Fibroblast of upper back skin (primary cell): Measurements from ENCODE around the gene MX1.

Source experiments
- DNase-seq: peaks from one replicate; pipeline ENCODE4 v3.0.0-alpha.2; 2013

MX1 gene, protein sequence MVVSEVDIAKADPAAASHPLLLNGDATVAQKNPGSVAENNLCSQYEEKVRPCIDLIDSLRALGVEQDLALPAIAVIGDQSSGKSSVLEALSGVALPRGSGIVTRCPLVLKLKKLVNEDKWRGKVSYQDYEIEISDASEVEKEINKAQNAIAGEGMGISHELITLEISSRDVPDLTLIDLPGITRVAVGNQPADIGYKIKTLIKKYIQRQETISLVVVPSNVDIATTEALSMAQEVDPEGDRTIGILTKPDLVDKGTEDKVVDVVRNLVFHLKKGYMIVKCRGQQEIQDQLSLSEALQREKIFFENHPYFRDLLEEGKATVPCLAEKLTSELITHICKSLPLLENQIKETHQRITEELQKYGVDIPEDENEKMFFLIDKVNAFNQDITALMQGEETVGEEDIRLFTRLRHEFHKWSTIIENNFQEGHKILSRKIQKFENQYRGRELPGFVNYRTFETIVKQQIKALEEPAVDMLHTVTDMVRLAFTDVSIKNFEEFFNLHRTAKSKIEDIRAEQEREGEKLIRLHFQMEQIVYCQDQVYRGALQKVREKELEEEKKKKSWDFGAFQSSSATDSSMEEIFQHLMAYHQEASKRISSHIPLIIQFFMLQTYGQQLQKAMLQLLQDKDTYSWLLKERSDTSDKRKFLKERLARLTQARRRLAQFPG

DNA sequence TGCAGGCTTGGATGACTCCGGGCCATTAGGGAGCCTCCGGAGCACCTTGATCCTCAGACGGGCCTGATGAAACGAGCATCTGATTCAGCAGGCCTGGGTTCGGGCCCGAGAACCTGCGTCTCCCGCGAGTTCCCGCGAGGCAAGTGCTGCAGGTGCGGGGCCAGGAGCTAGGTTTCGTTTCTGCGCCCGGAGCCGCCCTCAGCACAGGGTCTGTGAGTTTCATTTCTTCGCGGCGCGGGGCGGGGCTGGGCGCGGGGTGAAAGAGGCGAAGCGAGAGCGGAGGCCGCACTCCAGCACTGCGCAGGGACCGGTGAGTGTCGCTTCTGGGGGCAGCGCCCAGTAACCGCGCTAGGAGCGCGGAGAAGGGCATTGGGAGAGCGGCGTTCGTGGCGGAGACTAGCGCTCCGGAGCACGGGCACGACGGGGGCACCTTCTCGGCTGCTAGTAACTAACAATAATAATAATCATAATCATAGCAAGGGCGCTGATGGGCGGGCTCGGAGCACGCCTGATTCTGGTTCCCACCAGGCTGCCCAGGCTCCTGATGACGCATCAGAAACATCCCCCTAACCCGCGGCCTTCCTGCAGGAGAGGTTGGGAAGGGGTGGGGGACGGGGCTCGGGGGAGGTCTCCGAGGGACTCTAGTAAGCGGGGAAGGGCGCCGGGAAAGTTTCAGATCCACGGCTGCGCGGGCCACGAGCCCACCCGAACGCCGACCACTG, at the start of gene MX1:
MX1 (plus strand) TSS at position 286 of the 722 bp plus-strand sequence. CDS start 5,832 bp downstream, outside the sequence.
- DNase-seq, result peak; percentile 28

DNA sequence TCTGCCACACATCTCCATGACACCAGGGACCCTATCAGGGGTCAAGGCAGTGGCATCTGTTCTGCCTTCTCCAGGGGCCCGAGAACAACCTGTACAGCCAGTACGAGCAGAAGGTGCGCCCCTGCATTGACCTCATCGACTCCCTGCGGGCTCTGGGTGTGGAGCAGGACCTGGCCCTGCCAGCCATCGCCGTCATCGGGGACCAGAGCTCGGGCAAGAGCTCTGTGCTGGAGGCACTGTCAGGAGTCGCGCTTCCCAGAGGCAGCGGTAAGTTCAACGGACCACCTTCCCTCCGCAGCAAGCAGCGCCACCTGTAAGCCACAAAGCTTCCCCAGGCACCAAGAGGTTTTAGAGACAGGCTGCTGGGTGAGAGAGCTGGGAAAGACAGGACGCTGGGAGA, 48.3 kb upstream of the MX1 start:
- DNase-seq, result no peak

DNA sequence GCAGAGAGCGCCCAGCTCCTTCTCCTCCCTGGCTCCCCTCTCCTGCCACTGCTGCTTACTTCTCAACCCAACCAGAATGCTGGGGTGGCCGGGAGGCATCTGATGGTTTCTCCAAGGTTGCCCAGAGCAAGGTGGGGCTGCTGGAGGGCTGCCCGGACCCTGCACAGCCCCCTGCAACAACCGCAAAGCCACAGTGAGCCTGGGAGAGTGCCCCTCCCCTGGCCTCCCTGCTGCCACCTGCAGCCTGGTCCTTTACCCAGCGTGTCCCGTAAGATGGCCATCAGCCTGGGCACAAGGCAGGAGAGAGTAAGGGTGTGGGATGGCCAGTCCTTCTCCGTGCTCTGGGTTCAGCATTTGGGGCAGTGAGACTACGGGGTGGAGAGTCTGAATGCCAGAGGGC, 47.2 kb upstream of the MX1 start:
- DNase-seq, result no peak

DNA sequence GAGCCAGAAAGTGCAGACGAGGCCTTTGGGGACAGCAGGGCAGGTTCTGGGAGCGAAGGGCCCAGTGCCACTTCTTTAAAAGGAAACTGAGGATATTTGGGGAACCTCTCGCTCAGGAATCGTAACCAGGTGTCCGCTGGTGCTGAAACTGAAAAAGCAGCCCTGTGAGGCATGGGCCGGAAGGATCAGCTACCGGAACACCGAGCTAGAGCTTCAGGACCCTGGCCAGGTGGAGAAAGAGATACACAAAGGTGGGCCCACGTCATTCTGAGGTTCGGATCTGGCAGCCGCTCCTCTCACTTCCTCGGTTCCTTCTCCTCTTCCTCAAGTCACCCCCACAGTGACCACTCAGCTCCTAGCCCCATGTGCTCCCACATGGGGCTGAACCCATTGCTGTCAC, 46.1 kb upstream of the MX1 start:
- DNase-seq, result no peak

DNA sequence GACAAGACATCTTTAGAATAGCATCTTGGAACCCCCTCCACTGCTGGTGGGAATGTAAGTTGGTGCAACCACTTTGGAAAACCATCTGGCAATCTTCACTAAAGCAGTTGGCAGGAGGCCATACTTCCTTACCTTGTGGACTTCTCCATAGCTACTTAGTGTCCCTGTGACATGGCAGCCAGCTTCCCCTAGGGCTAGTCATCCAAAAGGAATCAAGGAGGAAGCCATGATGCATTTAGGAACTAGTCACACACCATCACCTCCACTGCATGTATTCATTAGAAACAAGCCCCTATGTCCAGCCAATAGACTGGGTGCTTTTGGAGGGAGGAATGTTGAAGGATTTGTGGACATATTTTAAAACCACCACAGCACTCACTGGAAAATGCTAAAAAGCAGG, 44.3 kb upstream of the MX1 start:
- DNase-seq, result no peak

DNA sequence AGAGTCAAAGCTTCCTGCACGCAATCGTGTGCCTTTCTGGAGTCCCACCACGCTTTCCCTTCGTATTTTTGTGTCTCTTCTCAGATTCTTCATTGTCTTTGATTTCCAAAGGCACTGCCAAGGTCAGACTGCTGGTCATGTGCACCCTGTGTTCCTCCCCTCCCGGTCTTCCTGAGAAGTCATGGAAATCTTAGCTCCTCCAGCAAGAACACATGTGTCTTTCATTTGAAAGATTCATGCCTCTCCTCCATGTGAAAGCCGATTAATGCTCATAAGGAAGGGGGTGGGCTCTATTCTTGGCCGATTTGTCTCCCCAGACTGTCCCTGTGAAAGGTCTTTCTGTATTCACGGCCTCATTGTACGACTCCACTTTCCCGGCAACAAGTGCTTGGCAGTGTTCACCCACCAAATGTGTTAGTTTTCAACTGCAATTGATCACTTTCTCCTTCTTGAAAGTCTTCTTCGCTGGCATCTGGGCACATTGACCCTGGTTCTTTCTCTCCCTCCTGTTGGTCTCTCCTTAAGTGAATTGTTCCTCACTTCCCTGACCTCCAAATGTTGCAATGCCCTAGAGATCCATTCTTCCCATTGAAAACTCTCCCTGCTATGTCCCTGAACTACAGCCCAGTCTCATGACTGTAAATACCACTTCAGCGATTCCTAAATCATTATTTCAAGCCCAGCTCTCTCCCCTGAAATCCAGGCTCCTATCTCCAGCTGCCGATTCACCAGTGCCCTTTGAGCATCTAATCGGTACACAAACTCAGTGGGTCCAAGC, 38.8 kb upstream of the MX1 start:
- no peak for DNase-seq

DNA sequence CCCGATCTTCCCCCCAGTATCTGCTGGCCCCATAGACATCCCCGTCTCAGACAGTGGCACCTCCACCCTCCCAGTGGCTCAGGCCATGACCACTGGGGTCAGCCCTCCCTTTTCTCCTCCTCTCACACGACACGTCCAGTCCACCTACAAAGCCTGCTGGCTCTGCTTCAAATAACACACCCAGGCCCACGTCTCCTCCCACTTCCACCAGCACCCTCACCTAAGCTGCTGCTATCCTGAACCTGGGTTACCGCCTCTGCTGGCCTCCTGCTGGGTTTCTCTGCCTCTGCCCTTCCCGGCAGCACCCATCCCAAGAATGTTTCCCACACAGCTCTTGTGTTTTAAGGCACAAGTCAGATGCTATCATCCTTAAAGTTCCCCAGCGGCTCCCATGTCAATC, 38.2 kb upstream of the MX1 start:
- DNase-seq, result no peak

DNA sequence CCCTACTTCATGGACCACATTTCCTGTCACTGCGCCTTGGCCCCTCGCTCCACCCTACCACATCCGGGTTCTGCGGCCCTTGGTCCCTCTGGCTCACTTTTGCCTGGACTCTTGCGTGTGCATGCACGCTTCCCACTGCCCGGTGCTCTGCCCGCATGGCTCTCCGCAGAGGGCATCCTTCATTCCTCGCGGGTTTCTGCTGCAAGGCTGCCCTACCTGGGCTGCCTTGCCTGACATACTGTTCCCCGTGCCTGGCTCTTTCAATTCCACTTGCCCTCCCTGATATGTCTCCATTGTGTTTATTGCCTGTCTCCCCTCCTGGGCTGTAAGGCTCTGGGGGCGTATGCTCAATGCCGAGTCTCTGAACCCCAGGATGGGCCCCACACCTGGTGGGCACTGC, 37.8 kb upstream of the MX1 start:
- no peak for DNase-seq

DNA sequence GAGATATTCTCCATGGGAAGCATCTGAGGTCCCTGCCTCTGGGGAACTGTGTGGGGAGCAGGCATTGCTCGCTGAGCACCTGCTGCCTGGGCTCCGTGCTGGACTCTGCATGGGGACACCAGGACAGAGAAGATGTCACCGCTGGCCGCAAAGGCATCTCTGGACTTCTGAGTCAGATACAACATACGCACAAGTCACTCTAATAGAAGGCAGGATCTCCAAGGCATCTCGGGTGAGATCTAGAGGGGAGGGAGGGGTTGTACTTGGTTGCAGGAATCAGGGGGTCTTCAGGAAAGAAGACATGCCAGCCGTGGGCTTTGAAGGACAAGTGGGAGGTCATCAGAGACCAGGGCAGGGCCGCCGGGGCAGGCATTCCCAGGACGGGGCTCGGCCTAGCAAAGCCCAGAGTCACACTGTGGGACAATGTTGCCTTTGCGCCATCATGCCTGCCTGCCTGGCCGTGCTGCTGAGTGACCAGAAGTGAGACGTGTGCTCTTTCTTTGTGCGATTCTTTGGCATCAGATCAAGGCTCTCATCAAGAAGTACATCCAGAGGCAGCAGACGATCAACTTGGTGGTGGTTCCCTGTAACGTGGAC, 35.9 kb upstream of the MX1 start:
- no peak for DNase-seq

DNA sequence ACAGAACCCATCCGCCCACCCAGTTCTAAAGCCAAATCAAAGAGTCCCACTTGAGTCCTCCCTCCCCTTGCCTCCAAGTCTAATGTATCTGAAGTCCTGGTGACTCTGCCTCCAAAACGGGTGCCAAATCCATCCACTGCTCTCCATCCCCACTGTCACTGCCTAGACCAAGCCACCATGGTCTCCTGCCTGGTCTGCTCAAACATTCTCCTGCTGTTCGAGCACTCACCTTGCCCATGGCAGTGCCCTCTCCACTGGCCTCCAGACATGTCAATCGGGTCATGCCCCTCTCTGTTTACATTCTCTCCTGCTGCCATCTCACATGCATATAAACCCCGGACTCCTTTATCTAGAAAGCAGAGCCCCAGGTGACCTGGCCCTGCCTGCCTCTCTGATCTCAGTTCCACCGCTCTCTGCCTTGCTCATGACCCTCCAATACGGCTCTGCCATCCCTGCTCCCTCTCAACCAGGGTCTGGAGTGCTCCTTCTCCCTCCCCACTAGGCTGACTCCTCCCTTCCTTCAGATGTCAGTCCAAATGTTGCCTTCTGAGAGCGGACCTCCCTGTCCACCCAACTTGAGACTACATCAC, 32.1 kb upstream of the MX1 start:
- no peak for DNase-seq

DNA sequence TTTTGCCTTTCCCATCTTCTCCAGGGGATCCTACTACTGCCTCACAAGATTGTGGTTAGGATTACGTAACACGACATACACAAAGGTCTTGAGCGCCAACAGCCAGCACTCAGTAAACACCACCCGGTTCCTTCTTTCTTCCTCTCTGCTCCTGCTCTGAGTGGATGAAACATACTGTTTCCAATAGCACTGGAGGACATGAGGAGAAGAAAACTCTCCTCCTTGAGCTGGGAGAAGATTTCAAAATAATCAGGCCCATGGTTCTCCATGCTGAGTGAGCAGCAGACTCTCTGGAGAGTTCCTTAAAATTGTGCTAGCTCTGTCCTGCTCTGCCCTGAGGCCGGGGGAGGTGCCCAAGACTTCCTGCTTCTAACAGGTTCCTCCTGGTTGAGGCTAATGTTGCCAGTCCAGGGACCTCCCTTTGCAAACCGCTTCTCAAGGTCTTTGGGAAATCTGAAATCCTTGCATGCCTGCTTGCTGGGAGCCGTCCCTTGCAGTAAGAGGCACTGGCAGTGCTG, 29.4 kb upstream of the MX1 start:
- DNase-seq, result no peak

DNA sequence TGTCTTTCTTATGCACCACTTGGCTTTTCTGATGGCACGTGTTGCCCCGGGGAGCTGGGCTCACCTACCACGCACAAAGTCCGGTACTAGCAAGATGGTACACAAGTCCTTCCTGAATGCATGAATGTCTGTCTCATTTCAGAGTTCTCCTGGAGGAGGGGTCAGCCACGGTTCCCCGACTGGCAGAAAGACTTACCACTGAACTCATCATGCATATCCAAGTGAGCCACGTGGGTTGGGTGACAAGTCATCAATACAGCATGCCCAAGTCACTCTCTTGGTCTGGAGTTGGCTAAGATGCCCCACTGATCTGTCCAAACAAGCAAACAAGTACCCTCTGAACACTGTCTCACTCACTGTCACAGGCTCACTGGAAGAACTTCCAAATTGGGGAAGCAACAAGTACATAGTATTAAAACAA, 28.6 kb upstream of the MX1 start:
- DNase-seq, result no peak

DNA sequence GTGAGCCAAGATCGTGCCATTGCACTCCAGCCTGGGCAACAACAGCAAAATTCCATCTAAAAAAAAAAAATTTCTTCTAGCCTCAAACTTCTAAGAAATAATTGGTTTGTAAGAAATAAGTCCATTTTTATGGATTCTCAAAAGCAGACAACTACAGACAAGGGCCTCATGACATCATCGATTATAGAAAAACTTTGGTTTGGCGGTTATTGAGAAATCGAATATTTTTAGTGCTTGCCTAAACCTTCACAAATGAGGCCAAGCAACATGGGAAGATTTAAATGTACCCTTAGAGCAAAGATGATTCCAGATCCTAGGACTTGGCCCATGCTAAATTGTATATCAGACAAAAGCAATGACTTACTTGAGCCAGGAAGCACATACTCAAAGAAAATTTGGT, 27.8 kb upstream of the MX1 start:
- DNase-seq, result no peak

DNA sequence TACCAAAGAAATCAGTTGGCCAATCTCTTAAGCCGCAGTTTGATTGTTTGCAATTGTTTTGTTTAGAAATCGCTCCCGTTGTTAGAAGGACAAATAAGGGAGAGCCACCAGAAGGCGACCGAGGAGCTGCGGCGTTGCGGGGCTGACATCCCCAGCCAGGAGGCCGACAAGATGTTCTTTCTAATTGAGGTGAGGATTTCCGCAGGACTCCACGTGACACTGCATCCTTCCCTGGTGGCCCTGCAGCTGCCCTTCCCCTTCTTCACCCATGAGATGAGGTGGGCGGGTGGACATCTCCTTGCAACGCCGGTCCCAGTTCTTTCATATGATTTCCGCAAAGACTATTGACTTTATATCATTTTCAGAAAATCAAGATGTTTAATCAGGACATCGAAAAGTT, 27.2 kb upstream of the MX1 start:
- DNase-seq, result no peak

DNA sequence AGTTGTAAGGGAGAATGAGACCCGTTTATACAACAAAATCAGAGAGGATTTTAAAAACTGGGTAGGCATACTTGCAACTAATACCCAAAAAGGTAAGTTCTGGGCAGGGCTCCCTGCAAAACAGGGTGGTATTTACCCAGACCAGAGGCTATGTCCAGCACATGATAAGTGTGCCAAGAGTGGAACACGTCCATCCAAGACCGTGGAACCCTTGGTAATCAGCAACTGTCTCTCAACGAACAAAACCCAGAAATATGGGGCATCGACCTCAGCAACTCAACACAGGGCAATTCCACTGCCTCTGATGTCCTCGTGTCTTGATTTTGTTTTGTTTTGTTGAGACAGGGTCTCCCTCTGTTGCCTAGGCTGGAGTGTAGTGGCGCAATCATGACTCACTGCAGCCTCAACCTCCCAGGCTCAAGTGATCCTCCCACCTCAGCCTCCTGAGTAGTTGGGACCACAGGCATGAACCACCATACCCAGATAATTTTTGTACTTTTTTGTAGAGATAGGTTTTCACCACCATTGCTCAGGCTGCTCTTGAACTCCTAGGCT, 26.7 kb upstream of the MX1 start:
- DNase-seq, result no peak

DNA sequence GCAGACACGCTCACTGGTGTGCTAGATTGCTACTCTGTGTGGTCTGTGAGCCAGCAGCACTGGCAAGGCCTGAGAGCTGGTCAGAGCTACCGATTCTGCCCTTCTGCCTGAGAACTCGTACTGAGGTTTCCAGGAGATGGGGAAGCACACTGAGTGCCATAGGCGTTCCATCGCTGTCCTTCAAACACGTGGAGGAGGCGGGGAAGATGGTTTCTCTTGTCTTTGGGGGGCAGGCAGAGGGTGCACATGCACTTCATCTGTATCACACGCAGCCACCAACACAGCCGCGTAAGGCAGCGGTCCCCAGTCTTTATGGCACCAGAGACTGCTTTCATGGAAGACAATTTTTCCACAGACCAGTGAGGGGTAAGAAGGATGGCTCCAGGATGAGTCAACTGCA, 23.8 kb upstream of the MX1 start:
- no peak for DNase-seq

DNA sequence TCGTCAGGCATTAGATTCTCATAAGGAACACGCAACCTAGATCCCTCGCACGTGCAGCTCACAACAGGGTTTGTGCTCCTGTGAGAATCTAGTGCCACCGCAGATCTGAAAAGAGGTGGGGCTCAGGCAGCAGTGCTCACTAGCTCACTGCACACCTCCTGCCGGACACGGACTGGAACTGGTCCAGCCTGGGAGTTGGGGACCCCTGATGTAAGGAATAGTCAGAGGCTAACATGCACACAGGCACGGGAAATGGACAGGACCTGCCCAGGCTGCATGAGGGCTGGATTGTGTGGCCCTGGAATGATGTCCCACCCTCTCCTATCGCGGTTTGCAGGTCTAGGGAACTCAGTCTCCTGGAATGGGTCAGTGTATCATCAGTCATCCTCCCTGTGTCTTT, 23.2 kb upstream of the MX1 start:
- no peak for DNase-seq

DNA sequence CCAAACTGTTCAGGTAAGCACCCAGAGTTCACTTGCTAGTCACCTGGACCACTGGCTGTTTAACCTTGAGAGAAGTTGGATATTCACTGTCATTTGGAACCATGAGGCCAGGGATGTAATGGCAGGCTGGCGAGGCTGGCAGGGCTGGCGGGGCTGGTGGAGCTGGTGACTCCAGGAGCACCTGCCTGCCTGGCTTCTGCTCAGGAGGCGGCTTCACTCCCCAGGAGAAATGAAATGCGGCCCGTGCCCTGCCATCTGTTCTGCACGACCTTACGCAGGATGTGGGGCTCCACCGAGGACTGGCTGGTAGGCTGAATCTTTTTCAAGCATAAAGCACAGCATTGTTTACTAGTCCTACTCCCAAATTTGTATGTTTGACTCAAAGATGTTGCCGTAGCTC, 22.7 kb upstream of the MX1 start:
- DNase-seq, result no peak

DNA sequence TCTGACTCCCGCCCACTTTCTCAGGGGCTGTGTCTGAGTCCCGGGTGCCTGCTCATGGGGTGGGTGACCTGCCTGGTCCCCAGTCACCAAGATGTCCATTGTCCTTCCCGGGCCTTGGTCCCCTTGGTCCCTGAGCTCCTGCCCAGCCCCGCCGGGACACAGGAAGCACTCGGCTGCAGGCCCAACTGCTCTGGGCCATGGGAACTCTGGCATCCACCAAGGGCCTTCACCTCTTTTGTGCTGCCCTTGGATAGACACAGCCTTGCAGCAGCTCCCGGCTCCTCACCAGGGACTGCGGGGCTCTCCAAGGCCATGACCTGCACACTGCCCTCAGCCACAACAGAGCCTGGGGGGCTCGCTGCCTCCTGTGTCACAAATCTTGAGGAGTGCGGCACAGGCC, 22.1 kb upstream of the MX1 start:
- DNase-seq, result no peak

DNA sequence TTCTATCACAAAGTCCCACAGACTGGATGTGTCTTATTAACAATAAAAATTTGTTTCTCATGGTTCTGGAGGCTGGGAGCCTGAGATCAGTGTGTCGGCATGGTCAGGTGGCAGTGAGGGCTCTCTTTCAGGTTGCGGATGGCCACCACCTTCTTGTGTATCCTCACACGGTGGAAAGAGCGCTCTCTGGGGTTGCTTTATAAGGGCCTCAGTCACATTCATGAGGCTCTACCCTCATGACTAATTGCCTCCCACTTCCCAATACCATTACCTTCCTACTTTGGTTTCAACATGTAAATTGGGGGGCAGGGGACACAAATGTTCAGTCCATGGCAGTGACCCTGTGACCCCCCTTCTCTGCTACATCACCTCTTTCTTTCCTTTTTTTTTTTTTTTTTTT, 20.7 kb upstream of the MX1 start:
- DNase-seq, result no peak

DNA sequence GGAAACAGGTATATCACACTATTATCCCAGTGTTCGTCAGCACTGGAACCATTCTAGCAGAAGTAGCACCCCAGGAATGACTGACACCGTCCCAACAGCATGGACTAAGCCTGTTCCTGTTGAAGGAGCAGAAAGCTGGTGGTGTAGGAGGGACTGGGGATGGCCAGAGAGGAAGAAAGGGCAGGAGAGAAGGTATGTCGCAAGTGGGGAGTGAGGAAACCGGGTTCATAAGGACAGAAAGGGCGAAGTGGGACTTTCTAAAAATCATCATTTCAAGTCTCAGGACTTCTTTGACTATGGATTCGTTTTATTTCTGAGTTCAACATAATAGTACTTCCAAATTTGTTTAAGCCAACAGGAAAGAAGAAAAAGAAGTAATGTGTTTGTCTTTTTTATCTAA, 19.7 kb upstream of the MX1 start:
- DNase-seq, result no peak
